Tibial artery (tissue), 4 donors: Measurements from ENCODE around the gene KRTAP13-1.

Source experiments
- DNase-seq, 2 donors: peaks; one replicate each; pipeline ENCODE4 v3.0.0-alpha.2; 2019
- H3K27ac ChIP-seq, 2 donors: fragments of 200-600 bp; sonication (generic) in 1 of 2; 1 replicate in 1 of 2; 2 replicates in 1 of 2; pipeline ENCODE4 v1.5.1; 2018 to 2019; ENCODE audit warnings: mild to moderate bottlenecking in 1 of 2
- H3K27me3 ChIP-seq, 2 donors: fragments of 200-600 bp; sonication (generic) in 1 of 2; one replicate each; pipeline versions ENCODE4 v1.5.1 to v1.6.0; 2016 to 2019
- H3K36me3 ChIP-seq, 3 donors: fragments of 200-600 bp; sonication (generic) in 2 of 3; one replicate each; pipeline ENCODE4 v1.5.1; 2016 to 2019; ENCODE audit warnings: mild to moderate bottlenecking in 2 of 3
- H3K4me1 ChIP-seq, 4 donors: fragments of 200-600 bp; sonication (generic) in 2 of 4; 1 replicate in 3 of 4; 2 replicates in 1 of 4; pipeline ENCODE4 v1.5.1; 2016 to 2019
- H3K4me3 ChIP-seq, 2 donors: fragments of 200-600 bp; sonication (generic) in 1 of 2; 1 replicate in 1 of 2; 2 replicates in 1 of 2; pipeline ENCODE4 v1.5.1; 2018 to 2019; ENCODE audit warnings: mild to moderate bottlenecking in 2 of 2
- H3K9me3 ChIP-seq, 3 donors: fragments of 200-600 bp; sonication (generic) in 1 of 3; one replicate each; pipeline ENCODE4 v1.5.1; 2016 to 2019
- CTCF ChIP-seq, 2 experiments: fragments of 200-600 bp in 1 of 2; fragments of 450-650 bp in 1 of 2; IDR thresholded peaks; one replicate each; pipeline ENCODE4 v1.5.1; 2017 to 2019; ENCODE audit warnings: antibody characterized with exemption in 2 of 2, mild to moderate bottlenecking in 1 of 2, moderate library complexity in 1 of 2
- intact Hi-C: fragments of 100-400 bp; cut with DNase I; formaldehyde crosslinking; loops from one replicate; pipeline ENCODE4 v1.15.0; 2023; ENCODE audit warnings: low total_unique reads

Gene KRTAP13-1

GRCh38 chr21:30395731-30396130 is at the start of gene KRTAP13-1:
TSS of gene KRTAP13-1 (plus strand) at chr21:30396031. CDS start at chr21:30396087, 56 bp downstream.
- Histone ChIP-seq H3K4me3 (no peak within 1 kb of the TSS), H3K27me3 (no peaks in the 10 kb centered on the region), H3K27ac (no peak within 1 kb of the TSS), H3K4me1 (no peaks in the 10 kb centered on the region), H3K9me3 (peaks cover 0 to 5% (median 0%) of the 10 kb centered on the region in 3 donors), H3K36me3 (no peaks in the 10 kb centered on the region)
- intact Hi-C loops = no loop called here
- TF ChIP-seq CTCF (IDR thresholded peaks at IDR 0.05) = no peak
- no peak for DNase-seq

- no peak within 1 kb of the TSS for H3K27ac ChIP-seq
- intact Hi-C loops = no loop called here
Observed at GRCh38 chr21:30348506-30348905, 47.3 kb upstream of the KRTAP13-1 start, which contains the start of gene KRTAP23-1. TSS of gene KRTAP23-1 (minus strand) at chr21:30348606. CDS start at chr21:30348606, 0 bp downstream.

GRCh38 chr21:30349572-30349971 is 46.3 kb upstream of the KRTAP13-1 start:
- Histone ChIP-seq H3K27me3 (no peaks in the 10 kb centered on the region), H3K27ac (no peak overlapping the region), H3K4me3 (no peak overlapping the region), H3K4me1 (no peaks in the 10 kb centered on the region), H3K36me3 (no peaks in the 10 kb centered on the region), H3K9me3 (no peaks in the 10 kb centered on the region)
- intact Hi-C loops = no loop called here
- no peak for TF ChIP-seq CTCF (IDR thresholded peaks at IDR 0.05)
- DNase-seq = no peak

More at GRCh38 chr21:30348506-30348905, 47.3 kb upstream of the KRTAP13-1 start, which contains the start of gene KRTAP23-1:
- DNase-seq = no peak
- Histone ChIP-seq H3K36me3 (no peaks in the 10 kb centered on the region), H3K9me3 (no peaks in the 10 kb centered on the region), H3K27me3 (no peaks in the 10 kb centered on the region), H3K4me1 (no peaks in the 10 kb centered on the region), H3K4me3 (no peak within 1 kb of the TSS)
- TF ChIP-seq CTCF (IDR thresholded peaks at IDR 0.05) = no peak

- no peak for TF ChIP-seq CTCF (IDR thresholded peaks at IDR 0.05)
- DNase-seq = no peak
- no peak overlapping the region for H3K27ac ChIP-seq
- no peaks in the 10 kb centered on the region for H3K9me3 ChIP-seq
- intact Hi-C loops = no loop called here
- H3K4me1 ChIP-seq = peaks cover 0 to 13% (median 2%) of the 10 kb centered on the region in 4 donors
- H3K4me3 ChIP-seq = no peak overlapping the region
- no peaks in the 10 kb centered on the region for H3K36me3 ChIP-seq
- H3K27me3 ChIP-seq = no peaks in the 10 kb centered on the region
Observed at GRCh38 chr21:30351534-30351933, 44.3 kb upstream of the KRTAP13-1 start.

- intact Hi-C loops = no loop called here
- Histone ChIP-seq H3K27me3 (no peaks in the 10 kb centered on the region), H3K36me3 (no peaks in the 10 kb centered on the region), H3K4me1 (peaks cover 0 to 13% (median 2%) of the 10 kb centered on the region in 4 donors), H3K4me3 (no peak overlapping the region), H3K27ac (no peak overlapping the region), H3K9me3 (no peaks in the 10 kb centered on the region)
- no peak for DNase-seq
- no peak for TF ChIP-seq CTCF (IDR thresholded peaks at IDR 0.05)
Observed at GRCh38 chr21:30354308-30355005, 41.4 kb upstream of the KRTAP13-1 start.
